AG04449 (cell line): ENCODE measurements around the gene TRIM64C.
"Not testable (repeated sequence)": the region's sequence is repeated elsewhere in the genome, so short reads cannot be mapped to it uniquely, and the experiment has no call there.

Experiments
- CTCF ChIA-PET: fragments of 350-600 bp; formaldehyde crosslinking; extraction: SDS; loops from one replicate; lab custom pipeline; 2021; ENCODE audit warnings: antibody characterized with exemption; lab: Yijun Ruan, JAX
- POLR2A ChIA-PET: fragments of 400-600, 350-600 bp; formaldehyde crosslinking; extraction: SDS; loops from one replicate; lab custom pipeline; 2020; ENCODE audit warnings: antibody characterized with exemption, inconsistent platforms; lab: Yijun Ruan, JAX
- DNase-seq: peaks from one replicate; pipeline ENCODE4 v3.0.0-alpha.2; 2010; ENCODE audit warnings: low read depth, low spot score
- H3K4me3 ChIP-seq: 2 replicates; pipeline ENCODE4 v1.5.1; 2011; ENCODE audit warnings: low read depth, mild to moderate bottlenecking, control low read depth, low read length

The TRIM64C gene

DNA sequence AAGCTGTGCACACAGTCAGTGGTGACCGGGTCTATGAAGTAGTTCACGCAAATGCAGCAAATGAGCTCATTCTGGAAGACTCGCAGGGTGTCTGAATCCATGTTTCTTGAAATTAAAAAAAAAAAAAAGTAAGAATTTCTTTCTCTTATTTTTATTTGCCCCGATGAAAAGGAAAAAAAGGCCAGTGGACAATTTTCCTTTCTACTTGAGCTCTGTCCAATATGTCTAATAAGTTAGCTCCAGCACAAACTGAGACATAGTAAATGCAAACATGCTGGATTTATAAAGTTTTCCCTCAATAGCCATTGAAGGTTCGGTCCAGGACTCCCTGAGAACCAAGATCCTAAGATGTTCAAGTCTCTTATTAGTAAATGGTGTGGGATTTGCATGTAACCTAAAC is at the start of gene TRIM64C:
Gene TRIM64C, minus strand, starts transcription at position 101 of the 400 bp plus-strand sequence. Its CDS starts 0 bp downstream, at position 101.
- POLR2A ChIA-PET, DNase-seq, CTCF ChIA-PET: not testable (repeated sequence)

DNA sequence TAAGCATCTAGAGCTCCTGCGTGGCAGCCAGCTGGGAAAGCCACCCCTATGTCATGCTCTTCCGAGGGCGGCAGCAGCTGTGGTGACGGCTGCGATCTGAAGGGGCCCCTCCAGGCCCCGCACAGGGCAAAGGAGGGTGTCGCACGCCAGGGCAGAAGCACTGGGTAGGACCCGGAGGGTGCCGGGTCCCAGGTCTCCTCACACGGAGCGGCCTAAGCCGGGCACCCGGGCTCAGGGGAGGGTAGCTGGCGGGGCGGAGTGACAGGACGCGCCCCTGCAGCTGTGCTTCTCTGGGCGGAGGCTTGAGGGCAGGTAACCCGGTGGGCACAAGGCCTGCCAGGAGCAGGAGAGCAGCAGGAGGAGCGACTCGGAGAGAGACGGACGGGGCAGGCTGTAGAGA is 43.4 kb upstream of the TRIM64C start:
- CTCF ChIA-PET, H3K4me3 ChIP-seq, POLR2A ChIA-PET, DNase-seq: not testable (repeated sequence)

More for the DNA sequence above, at the start of gene TRIM64C:
- H3K4me3 ChIP-seq = not testable (repeated sequence)

GRCh38 chr11:49069897-49070296 is 11.0 kb upstream of the TRIM64C start:
- DNase-seq, CTCF ChIA-PET, H3K4me3 ChIP-seq, POLR2A ChIA-PET: not testable (repeated sequence)

- CTCF ChIA-PET, DNase-seq, POLR2A ChIA-PET, H3K4me3 ChIP-seq: not testable (repeated sequence)
Measured at GRCh38 chr11:49049821-49050220, 9.1 kb downstream of the TRIM64C start.

GRCh38 chr11:49048229-49048628 is 10.7 kb downstream of the TRIM64C start:
- DNase-seq, POLR2A ChIA-PET, H3K4me3 ChIP-seq, CTCF ChIA-PET: not testable (repeated sequence)

- POLR2A ChIA-PET, H3K4me3 ChIP-seq, DNase-seq, CTCF ChIA-PET: not testable (repeated sequence)
Measured at GRCh38 chr11:49028523-49028922, 30.4 kb downstream of the TRIM64C start, which contains the start of gene TRIM49B. Gene TRIM49B (plus strand): TSS chr11:49028823. CDS start chr11:49031600, 2,777 bp downstream.
